ENCODE measurements around the gene LNX1.

LNX1 gene

DNA sequence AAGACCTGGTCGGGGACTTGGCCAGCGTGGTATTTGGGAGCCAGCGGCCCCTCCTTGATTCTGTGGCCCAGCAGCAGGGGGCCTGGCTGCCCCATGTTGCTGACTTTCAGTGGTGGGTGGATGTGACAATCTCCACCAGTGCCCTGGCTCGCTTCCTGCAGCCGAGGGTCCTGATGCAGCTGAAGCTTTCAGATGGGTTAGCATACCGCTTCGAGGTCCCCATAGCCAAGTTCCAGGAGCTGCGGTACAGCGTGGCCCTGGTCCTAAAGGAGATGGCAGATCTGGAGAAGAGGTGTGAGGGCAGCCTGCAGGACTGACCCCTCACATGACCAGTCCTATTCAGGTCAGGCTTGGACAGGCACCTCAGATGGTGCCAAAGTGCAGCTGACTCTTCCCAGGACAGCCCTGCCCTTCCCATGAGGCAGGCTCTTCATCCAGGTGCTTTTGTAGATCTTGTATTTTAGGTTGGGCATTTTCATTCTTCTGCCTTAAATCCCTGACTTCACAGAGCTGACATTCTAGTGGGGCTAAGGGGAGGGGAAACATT, 15.1 kb downstream of the LNX1 start:
- no peak overlapping the region for H3K27ac ChIP-seq (ENCODE audit: insufficient read depth, low read depth, low read length, poor library complexity, severe bottlenecking)
- H3K4me3 ChIP-seq (ENCODE audit: insufficient read depth, low read depth, low read length): no peak overlapping the region
- H3K4me1 ChIP-seq (ENCODE audit: control insufficient read depth, insufficient read depth, low read length): no peaks in the 10 kb centered on the region
- H3K27me3 ChIP-seq (ENCODE audit: control insufficient read depth, insufficient read depth, low read length, poor library complexity, severe bottlenecking): no peaks in the 10 kb centered on the region
- 92 to 93% methylated on average over 9 of the region's 9 CpGs for WGBS, 2 experiments
- H3K36me3 ChIP-seq (ENCODE audit: control insufficient read depth, insufficient read depth, low read length): no peaks in the 10 kb centered on the region
- H3K9me3 ChIP-seq (ENCODE audit: control insufficient read depth, low read length): no peaks in the 10 kb centered on the region

DNA sequence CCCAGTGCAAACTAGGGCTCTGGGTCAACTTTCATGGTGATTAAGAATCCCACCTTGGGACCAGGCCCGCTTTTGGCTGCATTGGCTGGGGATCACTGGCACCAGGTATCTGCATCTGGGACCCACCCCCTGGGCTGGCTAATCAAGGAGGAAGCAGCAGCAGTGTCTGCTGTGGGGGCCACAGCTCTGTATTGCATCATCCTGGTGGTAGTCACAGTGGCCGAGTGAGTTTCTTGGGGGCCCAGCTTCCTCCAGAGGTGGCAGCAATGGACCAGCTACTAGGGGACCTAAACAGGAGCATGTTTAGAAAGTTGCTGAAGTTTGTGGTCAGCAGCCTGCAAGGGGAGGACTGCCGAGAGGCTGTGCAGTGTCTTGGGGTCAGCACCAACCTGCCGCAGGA, 15.7 kb downstream of the LNX1 start:
- Histone ChIP-seq H3K9me3 (ENCODE audit: control insufficient read depth, low read length) (no peaks in the 10 kb centered on the region), H3K27me3 (ENCODE audit: control insufficient read depth, insufficient read depth, low read length, poor library complexity, severe bottlenecking) (no peaks in the 10 kb centered on the region), H3K27ac (ENCODE audit: insufficient read depth, low read depth, low read length, poor library complexity, severe bottlenecking) (no peak overlapping the region), H3K36me3 (ENCODE audit: control insufficient read depth, insufficient read depth, low read length) (no peaks in the 10 kb centered on the region), H3K4me3 (ENCODE audit: insufficient read depth, low read depth, low read length) (no peak overlapping the region), H3K4me1 (ENCODE audit: control insufficient read depth, insufficient read depth, low read length) (no peaks in the 10 kb centered on the region)
- 90 to 91% methylated on average over 4 of the region's 4 CpGs for WGBS, 2 experiments

- Histone ChIP-seq H3K4me3 (ENCODE audit: insufficient read depth, low read depth, low read length) (no peak overlapping the region), H3K36me3 (ENCODE audit: control insufficient read depth, insufficient read depth, low read length) (no peaks in the 10 kb centered on the region), H3K27ac (ENCODE audit: insufficient read depth, low read depth, low read length, poor library complexity, severe bottlenecking) (no peak overlapping the region), H3K9me3 (ENCODE audit: control insufficient read depth, low read length) (no peaks in the 10 kb centered on the region), H3K27me3 (ENCODE audit: control insufficient read depth, insufficient read depth, low read length, poor library complexity, severe bottlenecking) (no peaks in the 10 kb centered on the region), H3K4me1 (ENCODE audit: control insufficient read depth, insufficient read depth, low read length) (no peaks in the 10 kb centered on the region)
- 88 to 91% methylated on average over 1 of the region's 1 CpG for WGBS, 2 experiments
Observed at GRCh38 chr4:53574528-53574927, 16.8 kb downstream of the LNX1 start.

GRCh38 chr4:53573696-53574095, 17.6 kb downstream of the LNX1 start:
- Histone ChIP-seq H3K9me3 (ENCODE audit: control insufficient read depth, low read length) (no peaks in the 10 kb centered on the region), H3K4me3 (ENCODE audit: insufficient read depth, low read depth, low read length) (no peak overlapping the region), H3K27ac (ENCODE audit: insufficient read depth, low read depth, low read length, poor library complexity, severe bottlenecking) (no peak overlapping the region), H3K36me3 (ENCODE audit: control insufficient read depth, insufficient read depth, low read length) (no peaks in the 10 kb centered on the region), H3K27me3 (ENCODE audit: control insufficient read depth, insufficient read depth, low read length, poor library complexity, severe bottlenecking) (no peaks in the 10 kb centered on the region), H3K4me1 (ENCODE audit: control insufficient read depth, insufficient read depth, low read length) (no peaks in the 10 kb centered on the region)
- WGBS, 2 experiments: 80 to 97% methylated on average over 3 of the region's 3 CpGs

DNA sequence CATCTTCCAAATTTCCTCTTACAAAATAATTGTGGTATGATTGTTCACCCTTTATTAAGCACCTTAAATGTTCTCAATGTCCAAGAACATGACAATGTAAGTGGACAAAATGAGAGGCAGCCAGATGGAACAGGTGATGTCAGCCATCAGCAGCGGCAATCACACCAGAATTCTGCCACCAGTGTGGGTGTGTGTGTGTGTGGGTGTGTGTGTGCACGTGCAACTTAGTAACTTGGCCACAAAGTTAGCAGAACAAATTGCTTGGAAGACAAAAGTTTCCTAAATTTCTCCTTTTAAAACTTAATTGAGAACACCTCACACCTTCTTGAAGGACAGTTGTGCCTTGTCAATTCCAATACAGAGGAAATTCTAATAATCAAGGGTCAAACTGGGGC, 18.7 kb downstream of the LNX1 start:
- H3K4me1 ChIP-seq (ENCODE audit: control insufficient read depth, insufficient read depth, low read length): no peaks in the 10 kb centered on the region
- no peaks in the 10 kb centered on the region for H3K27me3 ChIP-seq (ENCODE audit: control insufficient read depth, insufficient read depth, low read length, poor library complexity, severe bottlenecking)
- H3K36me3 ChIP-seq (ENCODE audit: control insufficient read depth, insufficient read depth, low read length): no peaks in the 10 kb centered on the region
- H3K27ac ChIP-seq (ENCODE audit: insufficient read depth, low read depth, low read length, poor library complexity, severe bottlenecking): no peak overlapping the region
- no peaks in the 10 kb centered on the region for H3K9me3 ChIP-seq (ENCODE audit: control insufficient read depth, low read length)
- no peak overlapping the region for H3K4me3 ChIP-seq (ENCODE audit: insufficient read depth, low read depth, low read length)
- WGBS, 2 experiments: 86 to 100% methylated on average over 2 of the region's 2 CpGs

GRCh38 chr4:53571936-53572599, 19.2 kb downstream of the LNX1 start:
- Histone ChIP-seq H3K27ac (ENCODE audit: insufficient read depth, low read depth, low read length, poor library complexity, severe bottlenecking) (no peak overlapping the region), H3K4me1 (ENCODE audit: control insufficient read depth, insufficient read depth, low read length) (no peaks in the 10 kb centered on the region), H3K36me3 (ENCODE audit: control insufficient read depth, insufficient read depth, low read length) (no peaks in the 10 kb centered on the region), H3K27me3 (ENCODE audit: control insufficient read depth, insufficient read depth, low read length, poor library complexity, severe bottlenecking) (no peaks in the 10 kb centered on the region), H3K9me3 (ENCODE audit: control insufficient read depth, low read length) (no peaks in the 10 kb centered on the region), H3K4me3 (ENCODE audit: insufficient read depth, low read depth, low read length) (no peak overlapping the region)
- WGBS, 2 experiments: 91 to 96% methylated on average over 5 of the region's 5 CpGs

DNA sequence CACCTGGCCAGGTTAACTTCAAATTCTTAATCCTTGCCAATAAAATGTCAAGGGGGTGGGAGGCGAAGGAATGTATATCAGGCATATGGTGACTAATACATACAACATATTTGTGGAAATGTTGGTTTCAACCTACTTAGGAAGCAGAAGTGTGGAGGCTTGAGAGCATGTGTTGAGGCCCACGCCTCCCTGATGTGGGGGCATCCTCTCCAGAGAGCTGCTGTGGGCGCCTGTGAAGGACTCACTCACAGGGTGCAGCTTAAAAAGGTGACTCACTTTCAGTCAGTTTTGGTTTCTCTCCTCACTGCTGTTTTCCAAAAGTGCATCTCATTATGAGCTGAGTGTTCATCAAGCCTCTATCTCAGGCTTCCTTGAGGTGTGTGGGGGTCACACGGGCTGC, 27.5 kb downstream of the LNX1 start:
- no peaks in the 10 kb centered on the region for H3K27me3 ChIP-seq (ENCODE audit: control insufficient read depth, insufficient read depth, low read length, poor library complexity, severe bottlenecking)
- H3K27ac ChIP-seq (ENCODE audit: insufficient read depth, low read depth, low read length, poor library complexity, severe bottlenecking): no peak overlapping the region
- no peaks in the 10 kb centered on the region for H3K9me3 ChIP-seq (ENCODE audit: control insufficient read depth, low read length)
- H3K36me3 ChIP-seq (ENCODE audit: control insufficient read depth, insufficient read depth, low read length): no peaks in the 10 kb centered on the region
- 90 to 91% methylated on average over 4 of the region's 4 CpGs for WGBS, 2 experiments
- H3K4me1 ChIP-seq (ENCODE audit: control insufficient read depth, insufficient read depth, low read length): no peaks in the 10 kb centered on the region
- H3K4me3 ChIP-seq (ENCODE audit: insufficient read depth, low read depth, low read length): no peak overlapping the region

DNA sequence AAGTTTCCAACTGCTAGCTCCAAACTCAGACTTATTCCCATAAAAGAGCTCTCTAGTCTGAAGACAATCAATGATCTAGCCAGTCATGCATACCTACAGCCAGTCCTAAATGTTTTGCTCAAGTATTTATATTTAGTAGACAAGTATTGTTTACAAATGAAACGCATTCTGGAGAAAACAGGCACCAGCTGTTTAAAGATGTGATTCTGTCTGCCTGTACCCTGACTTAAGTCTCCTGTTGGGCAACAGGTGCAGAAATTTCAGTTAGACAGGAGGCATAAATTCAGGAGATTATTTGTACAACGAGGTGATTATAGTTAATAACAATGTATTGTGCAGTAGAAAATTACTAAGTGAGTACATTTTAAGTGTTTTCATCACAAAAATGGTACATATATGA, 28.9 kb downstream of the LNX1 start:
- no peak overlapping the region for H3K4me3 ChIP-seq (ENCODE audit: insufficient read depth, low read depth, low read length)
- H3K27me3 ChIP-seq (ENCODE audit: control insufficient read depth, insufficient read depth, low read length, poor library complexity, severe bottlenecking): no peaks in the 10 kb centered on the region
- no peak overlapping the region for H3K27ac ChIP-seq (ENCODE audit: insufficient read depth, low read depth, low read length, poor library complexity, severe bottlenecking)
- no peaks in the 10 kb centered on the region for H3K4me1 ChIP-seq (ENCODE audit: control insufficient read depth, insufficient read depth, low read length)
- no peaks in the 10 kb centered on the region for H3K36me3 ChIP-seq (ENCODE audit: control insufficient read depth, insufficient read depth, low read length)
- 86 to 90% methylated on average over 2 of the region's 2 CpGs for WGBS, 2 experiments
- no peaks in the 10 kb centered on the region for H3K9me3 ChIP-seq (ENCODE audit: control insufficient read depth, low read length)

GRCh38 chr4:53559021-53559620, 32.2 kb downstream of the LNX1 start:
- Histone ChIP-seq H3K36me3 (ENCODE audit: control insufficient read depth, insufficient read depth, low read length) (no peaks in the 10 kb centered on the region), H3K4me1 (ENCODE audit: control insufficient read depth, insufficient read depth, low read length) (no peaks in the 10 kb centered on the region), H3K27ac (ENCODE audit: insufficient read depth, low read depth, low read length, poor library complexity, severe bottlenecking) (no peak overlapping the region), H3K4me3 (ENCODE audit: insufficient read depth, low read depth, low read length) (no peak overlapping the region), H3K9me3 (ENCODE audit: control insufficient read depth, low read length) (no peaks in the 10 kb centered on the region), H3K27me3 (ENCODE audit: control insufficient read depth, insufficient read depth, low read length, poor library complexity, severe bottlenecking) (no peaks in the 10 kb centered on the region)
- WGBS, 2 experiments: 92 to 95% methylated on average over 3 of the region's 3 CpGs

DNA sequence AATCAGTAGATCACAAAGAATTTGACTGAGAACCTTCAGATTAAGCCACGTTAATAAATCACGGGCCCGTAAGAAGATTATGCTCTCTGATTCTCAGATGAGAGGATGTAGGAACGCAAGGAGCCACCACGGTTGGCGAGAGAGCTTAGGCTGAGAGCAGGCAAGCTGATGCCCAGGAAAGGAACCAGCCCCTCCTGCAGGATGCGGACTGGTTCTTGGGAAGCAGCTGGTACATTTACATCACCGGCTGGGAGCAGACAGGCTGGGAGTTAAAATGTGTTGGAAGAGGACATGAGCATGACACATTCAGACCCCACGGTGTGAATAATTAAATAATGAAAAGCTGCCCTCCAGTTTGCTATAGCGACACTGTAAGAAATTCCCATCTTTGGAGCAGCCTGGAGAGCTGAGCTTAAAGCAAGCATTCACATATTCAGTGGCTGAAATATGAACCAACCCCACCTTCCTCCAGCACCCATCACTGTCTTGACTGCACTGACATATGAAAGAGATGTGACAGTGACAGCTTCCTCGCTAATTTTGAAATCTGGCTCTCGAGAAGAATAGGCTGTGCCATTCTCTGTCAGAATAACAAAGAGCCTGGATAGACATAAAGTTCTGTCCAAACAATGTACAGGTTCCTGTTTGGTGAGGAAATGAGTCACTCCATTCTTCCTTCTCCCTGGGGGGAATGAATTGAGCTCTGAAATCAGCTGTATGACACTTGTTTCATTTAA, 33.1 kb downstream of the LNX1 start:
- Histone ChIP-seq H3K4me1 (ENCODE audit: control insufficient read depth, insufficient read depth, low read length) (no peaks in the 10 kb centered on the region), H3K36me3 (ENCODE audit: control insufficient read depth, insufficient read depth, low read length) (no peaks in the 10 kb centered on the region), H3K27ac (ENCODE audit: insufficient read depth, low read depth, low read length, poor library complexity, severe bottlenecking) (no peak overlapping the region), H3K4me3 (ENCODE audit: insufficient read depth, low read depth, low read length) (no peak overlapping the region), H3K9me3 (ENCODE audit: control insufficient read depth, low read length) (no peaks in the 10 kb centered on the region), H3K27me3 (ENCODE audit: control insufficient read depth, insufficient read depth, low read length, poor library complexity, severe bottlenecking) (no peaks in the 10 kb centered on the region)
- WGBS, 2 experiments: 86 to 88% methylated on average over 12 of the region's 12 CpGs
